Measurements from ENCODE around the gene PLXNA4.

GRCh38 chr7:132436121-132436520, 140.1 kb downstream of the PLXNA4 start:
- TF ChIP-seq CTCF (IDR thresholded peaks at IDR 0.05) = no peak
- TF ChIP-seq POLR2AphosphoS5 (IDR thresholded peaks at IDR 0.05) = no peak
- no peak for TF ChIP-seq POLR2A (IDR thresholded peaks at IDR 0.05)

Measured in prostate gland (tissue), 2 donors.